Thyroid gland (tissue), 4 donors: ENCODE measurements around the gene TNFRSF11A. TPM values are rescaled to one million over a fixed set of nuclear protein-coding genes. Genes with fewer than 3 reads are reported as not detected.

Experiments used
- DNase-seq, 2 donors: peaks; one replicate each; pipeline ENCODE4 v3.0.0-alpha.2; 2019
- H3K27ac ChIP-seq, 3 donors: fragments of 200-600 bp; sonication (generic); 1 replicate in 2 of 3; 2 replicates in 1 of 3; pipeline ENCODE4 v1.5.1; 2016 to 2019; ENCODE audit warnings: mild to moderate bottlenecking in 1 of 3, moderate library complexity in 1 of 3
- H3K27me3 ChIP-seq: fragments of 200-600 bp; sonication (generic); one replicate; pipeline ENCODE4 v1.5.1; 2019
- H3K36me3 ChIP-seq, 2 donors: fragments of 200-600 bp; sonication (generic); one replicate each; pipeline ENCODE4 v1.5.1; 2016 to 2019
- H3K4me1 ChIP-seq, 2 donors: fragments of 200-600 bp; sonication (generic); one replicate each; pipeline ENCODE4 v1.5.1; 2017 to 2019
- H3K4me3 ChIP-seq, 3 donors: fragments of 200-600 bp; sonication (generic); replicated peaks in 1 of 3; 1 replicate in 2 of 3; 2 replicates in 1 of 3; pipeline ENCODE4 v1.5.1; 2016; ENCODE audit warnings: mild to moderate bottlenecking in 1 of 3
- H3K9me3 ChIP-seq: fragments of 200-600 bp; sonication (generic); one replicate; pipeline ENCODE4 v1.5.1; 2017
- POLR2A ChIP-seq, 2 donors: fragments of 450-650 bp; IDR thresholded peaks; one replicate each; pipeline ENCODE4 v1.6.1; 2017; ENCODE audit warnings: antibody characterized with exemption in 2 of 2, mild to moderate bottlenecking in 2 of 2, moderate library complexity in 1 of 2
- WGBS, 2 donors: methylation state at CpG; one replicate each; pipeline ENCODE4 v1.1.5; 2017; 5-methylcytosine and 5-hydroxymethylcytosine counted together
- intact Hi-C: fragments of 100-400 bp; cut with DNase I; formaldehyde crosslinking; loops from one replicate; pipeline ENCODE4 v1.15.1; 2023
- total RNA-seq, 4 donors: library from RNA; depleted of rRNA; stranded (reverse); fragments of >200 nt; gene quantifications; one replicate each; pipeline ENCODE4 v1.2.3, GENCODE V29; 2016
- TF ChIP-seq, protein P1 (sequence below), 6 experiments: fragments of 200-600 bp in 3 of 6; fragments of 450-650 bp in 3 of 6; sonication (generic) in 3 of 6; IDR thresholded peaks; one replicate each; pipeline ENCODE4 v1.5.1; 2016 to 2019; ENCODE audit warnings: antibody characterized with exemption in 6 of 6, mild to moderate bottlenecking in 2 of 6, inconsistent platforms in 1 of 6, moderate library complexity in 1 of 6

The TNFRSF11A gene
- total RNA-seq, 4 donors from 2014 or later, result 3.3 to 11.6 (median 6.7) TPM

DNA sequence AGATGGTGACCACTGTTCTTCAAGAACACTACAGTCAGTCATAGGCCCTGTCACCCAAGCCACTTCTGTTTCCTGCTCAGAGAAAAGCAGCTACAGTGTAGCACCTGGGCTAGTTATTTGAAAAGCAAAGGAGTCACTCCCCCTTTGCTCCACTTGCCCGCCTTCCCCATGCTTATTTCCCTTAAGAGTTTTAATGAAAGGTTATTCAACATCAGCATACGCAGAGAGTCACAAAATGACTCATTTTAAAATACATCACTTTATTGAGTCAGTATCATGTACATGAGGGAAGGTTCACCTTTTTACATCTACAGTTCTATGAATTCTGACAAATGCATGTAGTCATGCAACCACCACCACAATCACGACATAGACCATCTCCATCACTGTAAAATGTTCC, 71.3 kb downstream of the TNFRSF11A start:
- Histone ChIP-seq H3K27me3 (no peaks in the 10 kb centered on the region), H3K36me3 (no peaks in the 10 kb centered on the region), H3K27ac (no peak overlapping the region), H3K4me1 (peaks cover 0 to 3% of the 10 kb centered on the region in 2 donors), H3K9me3 (no peaks in the 10 kb centered on the region), H3K4me3 (no peak overlapping the region)
- 91 to 97% methylated on average over 3 of the region's 3 CpGs for WGBS, 2 donors
- no peak for DNase-seq
- TF ChIP-seq, protein P1, sequence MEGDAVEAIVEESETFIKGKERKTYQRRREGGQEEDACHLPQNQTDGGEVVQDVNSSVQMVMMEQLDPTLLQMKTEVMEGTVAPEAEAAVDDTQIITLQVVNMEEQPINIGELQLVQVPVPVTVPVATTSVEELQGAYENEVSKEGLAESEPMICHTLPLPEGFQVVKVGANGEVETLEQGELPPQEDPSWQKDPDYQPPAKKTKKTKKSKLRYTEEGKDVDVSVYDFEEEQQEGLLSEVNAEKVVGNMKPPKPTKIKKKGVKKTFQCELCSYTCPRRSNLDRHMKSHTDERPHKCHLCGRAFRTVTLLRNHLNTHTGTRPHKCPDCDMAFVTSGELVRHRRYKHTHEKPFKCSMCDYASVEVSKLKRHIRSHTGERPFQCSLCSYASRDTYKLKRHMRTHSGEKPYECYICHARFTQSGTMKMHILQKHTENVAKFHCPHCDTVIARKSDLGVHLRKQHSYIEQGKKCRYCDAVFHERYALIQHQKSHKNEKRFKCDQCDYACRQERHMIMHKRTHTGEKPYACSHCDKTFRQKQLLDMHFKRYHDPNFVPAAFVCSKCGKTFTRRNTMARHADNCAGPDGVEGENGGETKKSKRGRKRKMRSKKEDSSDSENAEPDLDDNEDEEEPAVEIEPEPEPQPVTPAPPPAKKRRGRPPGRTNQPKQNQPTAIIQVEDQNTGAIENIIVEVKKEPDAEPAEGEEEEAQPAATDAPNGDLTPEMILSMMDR (IDR thresholded peaks at IDR 0.05), result no peak
- intact Hi-C loops, result no loop called here

DNA sequence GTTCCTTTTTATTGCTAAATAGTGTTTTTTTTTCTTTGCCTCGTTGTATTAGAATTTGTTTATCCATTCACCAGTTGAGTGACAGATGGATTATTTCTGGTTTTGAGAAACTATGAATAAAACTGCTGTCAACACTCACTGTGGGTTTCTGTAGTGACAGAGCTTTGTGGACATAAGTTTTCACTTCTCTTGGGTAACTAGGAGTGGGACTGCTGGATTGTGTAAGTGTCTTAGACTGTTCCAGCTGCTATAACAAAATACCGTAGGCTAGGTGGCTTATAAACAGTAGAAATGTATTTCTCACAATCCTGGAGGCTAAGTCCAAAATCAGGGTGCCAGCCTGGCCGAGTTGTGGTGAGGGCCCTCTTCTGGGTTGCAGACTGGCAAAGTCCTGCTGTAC, 71.9 kb downstream of the TNFRSF11A start:
- Histone ChIP-seq H3K9me3 (no peaks in the 10 kb centered on the region), H3K4me1 (peaks cover 0 to 3% of the 10 kb centered on the region in 2 donors), H3K27ac (no peak overlapping the region), H3K4me3 (no peak overlapping the region), H3K27me3 (no peaks in the 10 kb centered on the region), H3K36me3 (no peaks in the 10 kb centered on the region)
- DNase-seq, result no peak
- intact Hi-C loops, result no loop called here
- no peak for TF ChIP-seq POLR2A (IDR thresholded peaks at IDR 0.05)
- TF ChIP-seq, protein P1 (IDR thresholded peaks at IDR 0.05), result no peak
- WGBS, 2 donors, result 70 to 78% methylated on average over 3 of the region's 3 CpGs

DNA sequence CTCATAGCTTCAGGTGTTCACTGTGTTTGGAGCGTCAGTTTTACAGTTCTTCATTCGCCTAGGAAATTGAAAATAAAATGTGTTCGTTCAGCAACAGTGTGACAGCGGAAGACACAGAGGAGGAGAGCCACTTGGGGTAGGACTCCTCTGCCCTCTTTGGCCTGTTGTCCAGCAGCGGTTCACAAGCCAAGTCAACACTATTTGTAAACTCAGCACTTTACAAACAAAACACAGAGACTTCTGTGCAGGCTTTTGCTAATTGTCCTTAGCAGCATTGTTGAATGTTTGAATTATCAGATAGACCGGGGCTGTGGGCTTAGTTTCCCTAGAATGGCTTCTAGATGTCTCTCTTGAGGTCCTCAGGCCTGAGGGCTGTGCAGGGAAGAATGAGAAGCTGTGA, 73.2 kb downstream of the TNFRSF11A start:
- TF ChIP-seq, protein P1 (IDR thresholded peaks at IDR 0.05), result no peak
- TF ChIP-seq POLR2A (IDR thresholded peaks at IDR 0.05), result no peak
- Histone ChIP-seq H3K4me3 (no peak overlapping the region), H3K36me3 (no peaks in the 10 kb centered on the region), H3K27ac (no peak overlapping the region), H3K27me3 (no peaks in the 10 kb centered on the region), H3K9me3 (no peaks in the 10 kb centered on the region), H3K4me1 (peaks cover 0 to 3% of the 10 kb centered on the region in 2 donors)
- 82 to 88% methylated on average over 6 of the region's 6 CpGs for WGBS, 2 donors
- no peak for DNase-seq
- intact Hi-C loops, result no loop called here

DNA sequence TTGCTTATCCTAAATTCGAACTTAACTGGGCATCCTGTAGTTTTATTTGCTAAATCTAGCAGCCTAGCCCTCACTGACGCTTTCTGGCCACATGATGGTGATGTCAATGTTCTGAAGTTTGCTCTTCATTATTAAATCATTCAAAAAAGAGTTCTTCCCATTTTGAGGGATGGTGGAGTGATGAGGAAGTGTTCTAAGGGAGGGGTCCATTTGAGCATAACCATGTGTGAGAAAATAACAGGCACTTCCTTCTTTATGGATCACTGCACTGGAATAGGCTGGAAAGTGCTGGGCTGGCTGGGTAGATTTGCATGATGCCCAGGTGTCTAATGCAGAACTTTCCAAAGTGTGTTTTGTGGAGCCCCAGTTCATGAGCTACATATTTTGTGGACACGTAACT, 74.2 kb downstream of the TNFRSF11A start:
- peaks cover 0 to 3% of the 10 kb centered on the region in 2 donors for H3K4me1 ChIP-seq
- H3K36me3 ChIP-seq, result no peaks in the 10 kb centered on the region
- TF ChIP-seq, protein P1 (IDR thresholded peaks at IDR 0.05), result no peak
- TF ChIP-seq POLR2A (IDR thresholded peaks at IDR 0.05), result no peak
- H3K4me3 ChIP-seq, result no peak overlapping the region
- no peaks in the 10 kb centered on the region for H3K27me3 ChIP-seq
- H3K9me3 ChIP-seq, result no peaks in the 10 kb centered on the region
- DNase-seq, result no peak
- H3K27ac ChIP-seq, result no peak overlapping the region
- intact Hi-C loops, result no loop called here
- 81 to 85% methylated on average over 3 of the region's 3 CpGs for WGBS, 2 donors

DNA sequence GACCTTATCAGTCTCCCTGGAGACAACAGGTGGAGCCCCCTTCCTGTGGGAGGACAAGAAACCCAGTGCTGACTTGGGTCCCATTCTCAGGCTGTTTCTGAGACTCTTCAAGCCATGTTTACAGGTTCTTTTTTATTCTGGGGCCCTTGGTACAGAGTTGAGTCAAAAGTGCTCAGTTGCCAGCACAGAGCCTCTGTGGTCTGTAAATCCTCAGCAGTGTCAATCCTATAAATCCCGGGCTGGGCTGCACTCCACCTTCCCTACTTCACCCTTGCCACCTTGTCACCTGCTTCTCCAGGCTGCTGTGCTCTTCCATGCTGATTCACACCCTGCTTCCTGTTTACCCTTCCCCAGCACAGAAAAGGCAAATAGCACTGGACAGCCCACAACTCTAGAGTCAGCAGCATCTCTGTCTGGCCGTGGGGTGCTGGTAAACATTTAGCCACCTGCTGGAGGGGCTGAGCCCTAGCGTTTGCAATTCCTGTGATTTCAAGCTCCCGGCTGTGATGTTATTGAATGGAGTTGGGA, 74.7 kb downstream of the TNFRSF11A start:
- no peaks in the 10 kb centered on the region for H3K9me3 ChIP-seq
- H3K36me3 ChIP-seq, result no peaks in the 10 kb centered on the region
- H3K27me3 ChIP-seq, result no peaks in the 10 kb centered on the region
- DNase-seq, result no peak
- no peak for TF ChIP-seq POLR2A (IDR thresholded peaks at IDR 0.05)
- TF ChIP-seq, protein P1 (IDR thresholded peaks at IDR 0.05), result no peak
- H3K4me3 ChIP-seq, result no peak overlapping the region
- H3K27ac ChIP-seq, result no peak overlapping the region
- peaks cover 0 to 3% of the 10 kb centered on the region in 2 donors for H3K4me1 ChIP-seq
- WGBS, 2 donors, result 23 to 28% methylated on average over 4 of the region's 4 CpGs
- intact Hi-C loops, result no loop called here
